HepG2 (cell line): ENCODE results near the gene ZNF888. TPM values are rescaled to one million over a fixed set of nuclear protein-coding genes. Genes with fewer than 3 reads are reported as not detected.

Source experiments
- FOXA1 ChIP-seq, 2 experiments: fragments of 450-650 bp in 1 of 2; sonication (generic) in 1 of 2; formaldehyde crosslinking in 1 of 2; IDR thresholded peaks; 2 replicates each; pipeline versions ENCODE4 v1.4.0 to v1.6.1; 2016 to 2020; ENCODE audit warnings: missing genetic modification reagents in 1 of 2
- JARID2 ChIP-seq: sonication (generic); formaldehyde crosslinking; IDR thresholded peaks from 2 replicates; pipeline ENCODE4 v1.8.1; 2023; ENCODE audit warnings: missing genetic modification reagents, inconsistent platforms; ENCODE audit not compliant: insufficient replicate concordance
- JUNB ChIP-seq: sonication (generic); formaldehyde crosslinking; IDR thresholded peaks from 2 replicates; pipeline ENCODE4 v1.8.0; 2022; ENCODE audit warnings: missing genetic modification reagents, mild to moderate bottlenecking, borderline replicate concordance
- KLF6 ChIP-seq: IDR thresholded peaks from 2 replicates; pipeline ENCODE4 v1.8.0; 2016; ENCODE audit warnings: missing biosample characterization, missing genetic modification reagents
- MIER3 ChIP-seq: IDR thresholded peaks from 2 replicates; pipeline ENCODE4 v1.6.1; 2016; ENCODE audit warnings: missing compliant biosample characterization, borderline replicate concordance
- NFE2L1 ChIP-seq: sonication (generic); formaldehyde crosslinking; IDR thresholded peaks from 2 replicates; pipeline ENCODE4 v1.4.0; 2020; ENCODE audit warnings: missing genetic modification reagents, mild to moderate bottlenecking, borderline replicate concordance
- PHF20 ChIP-seq: sonication (generic); formaldehyde crosslinking; IDR thresholded peaks from 2 replicates; pipeline ENCODE4 v1.5.0; 2020; ENCODE audit warnings: mild to moderate bottlenecking, missing genetic modification reagents
- RAD51 ChIP-seq: fragments of 450-650 bp; IDR thresholded peaks from 2 replicates; pipeline ENCODE4 v1.6.1; 2016; ENCODE audit warnings: borderline replicate concordance
- SMAD3 ChIP-seq: sonication (generic); formaldehyde crosslinking; IDR thresholded peaks from 2 replicates; pipeline ENCODE4 v1.4.0; 2020; ENCODE audit warnings: missing genetic modification reagents
- SRF ChIP-seq: IDR thresholded peaks from 2 replicates; pipeline ENCODE4 v1.6.1; 2011; ENCODE audit warnings: mild to moderate bottlenecking, low read depth, low read length, moderate library complexity
- ZNF136 ChIP-seq: sonication (generic); formaldehyde crosslinking; IDR thresholded peaks from 2 replicates; pipeline ENCODE4 v1.8.1; 2022; ENCODE audit warnings: low read depth, mild to moderate bottlenecking, moderate library complexity, missing genetic modification reagents
- ZNF329 ChIP-seq: sonication (generic); formaldehyde crosslinking; IDR thresholded peaks from 2 replicates; pipeline ENCODE4 v1.9.0; 2021; ENCODE audit warnings: low read depth, mild to moderate bottlenecking, missing genetic modification reagents
- ZNF567 ChIP-seq: sonication (generic); formaldehyde crosslinking; IDR thresholded peaks from 2 replicates; pipeline ENCODE4 v1.8.1; 2023; ENCODE audit warnings: mild to moderate bottlenecking, missing genetic modification reagents, borderline replicate concordance
- ZNF839 ChIP-seq: sonication (generic); formaldehyde crosslinking; IDR thresholded peaks from 2 replicates; pipeline ENCODE4 v1.4.0; 2020; ENCODE audit warnings: missing genetic modification reagents, mild to moderate bottlenecking, borderline replicate concordance
- polyA plus RNA-seq, 8 experiments: library from polyadenylated mRNA; depleted of rRNA in 3 of 8; stranded (reverse) in 7 of 8; unstranded in 1 of 8; fragments of >200 nt; fragmentation: Illumina TruSeq in 4 of 8; extraction: Trizol in 4 of 8; gene quantifications; 2 replicates each; pipeline versions ENCODE4 v1.2.1 to v1.2.3, GENCODE V29; 2011 to 2016; ENCODE audit warnings: low read depth in 4 of 8, missing spikeins in 1 of 8, mixed read lengths in 1 of 8; ENCODE audit not compliant: insufficient read depth in 1 of 8
- total RNA-seq, 5 experiments: library from RNA; depleted of rRNA; stranded (reverse); fragments of >200 nt; fragmentation: Illumina TruSeq; extraction: Trizol; gene quantifications; 2 replicates each; pipeline ENCODE4 v1.2.3, GENCODE V29; 2016; ENCODE audit warnings: low read depth in 1 of 5
- TF ChIP-seq, protein P1 (sequence below): sonication (generic); formaldehyde crosslinking; IDR thresholded peaks from 2 replicates; pipeline ENCODE4 v1.5.0; 2020; ENCODE audit warnings: mild to moderate bottlenecking, missing genetic modification reagents, borderline replicate concordance
- TF ChIP-seq, protein P2 (sequence below): IDR thresholded peaks from 2 replicates; pipeline ENCODE4 v1.6.1; 2012; ENCODE audit warnings: low read length, improper control_type of control experiment
- TF ChIP-seq, protein P3 (sequence below): sonication (generic); formaldehyde crosslinking; IDR thresholded peaks from 2 replicates; pipeline ENCODE4 v1.8.1; 2023; ENCODE audit warnings: mild to moderate bottlenecking, missing genetic modification reagents

Gene ZNF888
- total and polyA plus RNA-seq, 2 of the 13 experiments (the other 11 are each of a cell fraction or from before 2014, with no cell fraction given) = 1.7 to 7.6 TPM

DNA sequence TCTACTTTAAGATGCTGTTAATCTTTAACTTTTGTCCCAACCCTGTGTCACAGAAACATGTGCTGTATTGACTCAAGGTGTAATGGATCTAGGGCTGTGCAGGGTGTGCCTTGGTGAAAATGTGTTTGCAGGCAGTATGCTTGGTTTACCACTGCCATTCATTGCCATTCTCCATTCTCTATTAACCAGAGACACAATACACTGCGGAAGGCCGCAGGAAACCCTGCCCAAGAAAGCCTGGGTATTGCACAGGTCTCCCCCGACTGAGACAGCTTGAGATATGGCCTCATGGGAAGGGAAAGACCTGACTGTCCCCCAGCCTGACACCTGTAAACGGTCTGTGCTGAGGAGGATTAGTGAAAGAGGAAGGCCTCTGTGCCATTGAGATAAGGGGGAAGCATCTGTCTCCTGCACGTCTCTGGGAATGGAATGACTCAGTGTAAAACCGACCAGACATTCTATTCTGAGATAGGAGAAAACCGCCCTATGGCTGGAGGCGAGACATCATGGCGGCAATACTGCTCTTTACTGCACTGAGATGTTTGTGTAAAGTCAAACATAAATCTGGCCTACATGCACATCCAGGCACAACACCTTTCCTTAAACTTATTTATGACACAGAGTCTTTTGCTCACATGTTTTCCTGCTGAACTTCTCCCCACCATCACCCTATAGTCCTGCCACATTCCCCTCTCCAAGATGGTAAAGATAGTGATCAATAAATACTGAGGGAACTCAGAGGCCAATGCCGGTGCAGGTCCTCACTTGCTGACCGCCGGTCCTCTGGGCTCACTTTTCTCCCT lies 13.1 kb upstream of the ZNF888 start (continued):
- no peak for TF ChIP-seq KLF6 (CRISPR knock-in tag)
- TF ChIP-seq NFE2L1 (CRISPR knock-in tag) = no peak
- TF ChIP-seq ZNF329 = no peak
- TF ChIP-seq, protein P1, sequence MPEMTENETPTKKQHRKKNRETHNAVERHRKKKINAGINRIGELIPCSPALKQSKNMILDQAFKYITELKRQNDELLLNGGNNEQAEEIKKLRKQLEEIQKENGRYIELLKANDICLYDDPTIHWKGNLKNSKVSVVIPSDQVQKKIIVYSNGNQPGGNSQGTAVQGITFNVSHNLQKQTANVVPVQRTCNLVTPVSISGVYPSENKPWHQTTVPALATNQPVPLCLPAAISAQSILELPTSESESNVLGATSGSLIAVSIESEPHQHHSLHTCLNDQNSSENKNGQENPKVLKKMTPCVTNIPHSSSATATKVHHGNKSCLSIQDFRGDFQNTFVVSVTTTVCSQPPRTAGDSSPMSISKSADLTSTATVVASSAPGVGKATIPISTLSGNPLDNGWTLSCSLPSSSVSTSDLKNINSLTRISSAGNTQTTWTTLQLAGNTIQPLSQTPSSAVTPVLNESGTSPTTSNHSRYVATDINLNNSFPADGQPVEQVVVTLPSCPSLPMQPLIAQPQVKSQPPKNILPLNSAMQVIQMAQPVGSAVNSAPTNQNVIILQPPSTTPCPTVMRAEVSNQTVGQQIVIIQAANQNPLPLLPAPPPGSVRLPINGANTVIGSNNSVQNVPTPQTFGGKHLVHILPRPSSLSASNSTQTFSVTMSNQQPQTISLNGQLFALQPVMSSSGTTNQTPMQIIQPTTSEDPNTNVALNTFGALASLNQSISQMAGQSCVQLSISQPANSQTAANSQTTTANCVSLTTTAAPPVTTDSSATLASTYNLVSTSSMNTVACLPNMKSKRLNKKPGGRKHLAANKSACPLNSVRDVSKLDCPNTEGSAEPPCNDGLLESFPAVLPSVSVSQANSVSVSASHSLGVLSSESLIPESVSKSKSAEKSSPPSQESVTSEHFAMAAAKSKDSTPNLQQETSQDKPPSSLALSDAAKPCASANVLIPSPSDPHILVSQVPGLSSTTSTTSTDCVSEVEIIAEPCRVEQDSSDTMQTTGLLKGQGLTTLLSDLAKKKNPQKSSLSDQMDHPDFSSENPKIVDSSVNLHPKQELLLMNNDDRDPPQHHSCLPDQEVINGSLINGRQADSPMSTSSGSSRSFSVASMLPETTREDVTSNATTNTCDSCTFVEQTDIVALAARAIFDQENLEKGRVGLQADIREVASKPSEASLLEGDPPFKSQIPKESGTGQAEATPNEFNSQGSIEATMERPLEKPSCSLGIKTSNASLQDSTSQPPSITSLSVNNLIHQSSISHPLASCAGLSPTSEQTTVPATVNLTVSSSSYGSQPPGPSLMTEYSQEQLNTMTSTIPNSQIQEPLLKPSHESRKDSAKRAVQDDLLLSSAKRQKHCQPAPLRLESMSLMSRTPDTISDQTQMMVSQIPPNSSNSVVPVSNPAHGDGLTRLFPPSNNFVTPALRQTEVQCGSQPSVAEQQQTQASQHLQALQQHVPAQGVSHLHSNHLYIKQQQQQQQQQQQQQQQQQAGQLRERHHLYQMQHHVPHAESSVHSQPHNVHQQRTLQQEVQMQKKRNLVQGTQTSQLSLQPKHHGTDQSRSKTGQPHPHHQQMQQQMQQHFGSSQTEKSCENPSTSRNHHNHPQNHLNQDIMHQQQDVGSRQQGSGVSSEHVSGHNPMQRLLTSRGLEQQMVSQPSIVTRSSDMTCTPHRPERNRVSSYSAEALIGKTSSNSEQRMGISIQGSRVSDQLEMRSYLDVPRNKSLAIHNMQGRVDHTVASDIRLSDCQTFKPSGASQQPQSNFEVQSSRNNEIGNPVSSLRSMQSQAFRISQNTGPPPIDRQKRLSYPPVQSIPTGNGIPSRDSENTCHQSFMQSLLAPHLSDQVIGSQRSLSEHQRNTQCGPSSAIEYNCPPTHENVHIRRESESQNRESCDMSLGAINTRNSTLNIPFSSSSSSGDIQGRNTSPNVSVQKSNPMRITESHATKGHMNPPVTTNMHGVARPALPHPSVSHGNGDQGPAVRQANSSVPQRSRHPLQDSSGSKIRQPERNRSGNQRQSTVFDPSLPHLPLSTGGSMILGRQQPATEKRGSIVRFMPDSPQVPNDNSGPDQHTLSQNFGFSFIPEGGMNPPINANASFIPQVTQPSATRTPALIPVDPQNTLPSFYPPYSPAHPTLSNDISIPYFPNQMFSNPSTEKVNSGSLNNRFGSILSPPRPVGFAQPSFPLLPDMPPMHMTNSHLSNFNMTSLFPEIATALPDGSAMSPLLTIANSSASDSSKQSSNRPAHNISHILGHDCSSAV (CRISPR knock-in tag) = no peak
- no peak for TF ChIP-seq PHF20
- TF ChIP-seq ZNF136 = no peak
- no peak for TF ChIP-seq JARID2 (CRISPR knock-in tag)
- TF ChIP-seq, protein P2, sequence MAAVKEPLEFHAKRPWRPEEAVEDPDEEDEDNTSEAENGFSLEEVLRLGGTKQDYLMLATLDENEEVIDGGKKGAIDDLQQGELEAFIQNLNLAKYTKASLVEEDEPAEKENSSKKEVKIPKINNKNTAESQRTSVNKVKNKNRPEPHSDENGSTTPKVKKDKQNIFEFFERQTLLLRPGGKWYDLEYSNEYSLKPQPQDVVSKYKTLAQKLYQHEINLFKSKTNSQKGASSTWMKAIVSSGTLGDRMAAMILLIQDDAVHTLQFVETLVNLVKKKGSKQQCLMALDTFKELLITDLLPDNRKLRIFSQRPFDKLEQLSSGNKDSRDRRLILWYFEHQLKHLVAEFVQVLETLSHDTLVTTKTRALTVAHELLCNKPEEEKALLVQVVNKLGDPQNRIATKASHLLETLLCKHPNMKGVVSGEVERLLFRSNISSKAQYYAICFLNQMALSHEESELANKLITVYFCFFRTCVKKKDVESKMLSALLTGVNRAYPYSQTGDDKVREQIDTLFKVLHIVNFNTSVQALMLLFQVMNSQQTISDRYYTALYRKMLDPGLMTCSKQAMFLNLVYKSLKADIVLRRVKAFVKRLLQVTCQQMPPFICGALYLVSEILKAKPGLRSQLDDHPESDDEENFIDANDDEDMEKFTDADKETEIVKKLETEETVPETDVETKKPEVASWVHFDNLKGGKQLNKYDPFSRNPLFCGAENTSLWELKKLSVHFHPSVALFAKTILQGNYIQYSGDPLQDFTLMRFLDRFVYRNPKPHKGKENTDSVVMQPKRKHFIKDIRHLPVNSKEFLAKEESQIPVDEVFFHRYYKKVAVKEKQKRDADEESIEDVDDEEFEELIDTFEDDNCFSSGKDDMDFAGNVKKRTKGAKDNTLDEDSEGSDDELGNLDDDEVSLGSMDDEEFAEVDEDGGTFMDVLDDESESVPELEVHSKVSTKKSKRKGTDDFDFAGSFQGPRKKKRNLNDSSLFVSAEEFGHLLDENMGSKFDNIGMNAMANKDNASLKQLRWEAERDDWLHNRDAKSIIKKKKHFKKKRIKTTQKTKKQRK = no peak
- TF ChIP-seq MIER3 (CRISPR knock-in tag) = no peak
- TF ChIP-seq ZNF567 = no peak
- TF ChIP-seq SMAD3 (CRISPR knock-in tag) = no peak
- no peak for TF ChIP-seq JUNB (CRISPR knock-in tag)
- TF ChIP-seq RAD51 = no peak
- no peak for TF ChIP-seq SRF
- TF ChIP-seq, protein P3, sequence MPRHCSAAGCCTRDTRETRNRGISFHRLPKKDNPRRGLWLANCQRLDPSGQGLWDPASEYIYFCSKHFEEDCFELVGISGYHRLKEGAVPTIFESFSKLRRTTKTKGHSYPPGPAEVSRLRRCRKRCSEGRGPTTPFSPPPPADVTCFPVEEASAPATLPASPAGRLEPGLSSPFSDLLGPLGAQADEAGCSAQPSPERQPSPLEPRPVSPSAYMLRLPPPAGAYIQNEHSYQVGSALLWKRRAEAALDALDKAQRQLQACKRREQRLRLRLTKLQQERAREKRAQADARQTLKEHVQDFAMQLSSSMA (CRISPR knock-in tag) = no peak
- TF ChIP-seq FOXA1 (IDR thresholded peaks at IDR 0.05) = no peak
- peak; percentile 53; the same call in 1 of the 2 replicates for TF ChIP-seq FOXA1 (CRISPR knock-in tag; IDR thresholded peaks at IDR 0.05)
- no peak for TF ChIP-seq ZNF839 (CRISPR knock-in tag)
